Right lobe of liver (tissue), 6 donors: ENCODE measurements around the gene ZMYM4. TPM values are rescaled to one million over a fixed set of nuclear protein-coding genes. Genes with fewer than 3 reads are reported as not detected.

Source experiments
- ATAC-seq, 4 donors: fragments of 200-7000 bp; cut with Tn5 transposase; one replicate each; pipeline ENCODE4 v1.9.1; 2020; ENCODE audit warnings: mild to moderate bottlenecking in 4 of 4, moderate library complexity in 4 of 4
- DNase-seq, 3 donors: peaks; one replicate each; pipeline ENCODE4 v3.0.0-alpha.2; 2020
- H3K27ac ChIP-seq, 3 donors: fragments of 200-600 bp; one replicate each; pipeline ENCODE4 v1.8.0; 2022
- H3K27me3 ChIP-seq, 2 donors: fragments of 200-600 bp; one replicate each; pipeline ENCODE4 v1.8.0; 2022
- H3K36me3 ChIP-seq, 4 donors: fragments of 200-600 bp; sonication (generic) in 1 of 4; one replicate each; pipeline versions ENCODE4 v1.5.1 to v1.8.0; 2017 to 2022; ENCODE audit warnings: control low read depth in 1 of 4
- H3K4me1 ChIP-seq, 4 donors: fragments of 200-600 bp; sonication (generic) in 1 of 4; one replicate each; pipeline versions ENCODE4 v1.5.1 to v1.8.0; 2017 to 2022; ENCODE audit warnings: control low read depth in 1 of 4
- H3K4me3 ChIP-seq, 3 donors: fragments of 200-600 bp; one replicate each; pipeline ENCODE4 v1.8.0; 2022
- H3K9me3 ChIP-seq, 4 donors: fragments of 200-600 bp; sonication (generic) in 1 of 4; one replicate each; pipeline versions ENCODE4 v1.5.1 to v1.8.0; 2017 to 2022; ENCODE audit warnings: control low read depth in 1 of 4
- POLR2A ChIP-seq: fragments of 450-650 bp; IDR thresholded peaks from one replicate; pipeline ENCODE4 v1.6.1; 2017; ENCODE audit warnings: antibody characterized with exemption, mild to moderate bottlenecking
- WGBS: methylation state at CpG from one replicate; pipeline ENCODE4 v1.1.6; 2018; ENCODE audit warnings: low coverage, low lambda C conversion rate; ENCODE audit not compliant: insufficient coverage; ENCODE audit errors: missing lambda C conversion rate; 5-methylcytosine and 5-hydroxymethylcytosine counted together
- intact Hi-C, 2 donors: fragments of 100-400 bp; cut with DNase I; formaldehyde crosslinking; loops; one replicate each; pipeline versions ENCODE4 v1.11.2 to v1.14.1; 2022
- long read RNA-seq: library from polyadenylated mRNA; unstranded; transcript quantifications from one replicate; pipeline ENCODE4 v2.0.0, GENCODE V29; 2019
- total RNA-seq, 6 experiments: library from RNA; depleted of rRNA in 2 of 6; stranded (reverse); fragments of >200 nt in 2 of 6; fragmentation: NEBNext Ultra II Directional in 3 of 6; extraction: Animal tissue kit (Norgen Biotek cat#: 25700) in 3 of 6; gene quantifications; one replicate each; pipeline versions ENCODE4 v1.1.0 to v1.2.4, GENCODE V29; 2016 to 2023
- TF ChIP-seq, protein P1 (sequence below), 4 donors: fragments of 200-600 bp in 3 of 4; fragments of 450-650 bp in 1 of 4; IDR thresholded peaks; one replicate each; pipeline versions ENCODE4 v1.5.1 to v1.8.0; 2016 to 2022; ENCODE audit warnings: antibody characterized with exemption in 4 of 4, mild to moderate bottlenecking in 2 of 4
- donor health status: DM: no; HTN: yes; CAD: no.
- donor health status: DM: no; HTN: no; CAD: no.
- donor health status: DM: no; HTN: no; CAD: no.
- donor health status: DM: no; HTN: yes; CAD: no.
- donor health status: DM: no; HTN: yes; CAD: no.

The ZMYM4 gene
- total RNA-seq: 10 to 100 TPM; 13.3 to 20.4 (median 17.1) TPM
- long read RNA-seq: 0 reads

DNA sequence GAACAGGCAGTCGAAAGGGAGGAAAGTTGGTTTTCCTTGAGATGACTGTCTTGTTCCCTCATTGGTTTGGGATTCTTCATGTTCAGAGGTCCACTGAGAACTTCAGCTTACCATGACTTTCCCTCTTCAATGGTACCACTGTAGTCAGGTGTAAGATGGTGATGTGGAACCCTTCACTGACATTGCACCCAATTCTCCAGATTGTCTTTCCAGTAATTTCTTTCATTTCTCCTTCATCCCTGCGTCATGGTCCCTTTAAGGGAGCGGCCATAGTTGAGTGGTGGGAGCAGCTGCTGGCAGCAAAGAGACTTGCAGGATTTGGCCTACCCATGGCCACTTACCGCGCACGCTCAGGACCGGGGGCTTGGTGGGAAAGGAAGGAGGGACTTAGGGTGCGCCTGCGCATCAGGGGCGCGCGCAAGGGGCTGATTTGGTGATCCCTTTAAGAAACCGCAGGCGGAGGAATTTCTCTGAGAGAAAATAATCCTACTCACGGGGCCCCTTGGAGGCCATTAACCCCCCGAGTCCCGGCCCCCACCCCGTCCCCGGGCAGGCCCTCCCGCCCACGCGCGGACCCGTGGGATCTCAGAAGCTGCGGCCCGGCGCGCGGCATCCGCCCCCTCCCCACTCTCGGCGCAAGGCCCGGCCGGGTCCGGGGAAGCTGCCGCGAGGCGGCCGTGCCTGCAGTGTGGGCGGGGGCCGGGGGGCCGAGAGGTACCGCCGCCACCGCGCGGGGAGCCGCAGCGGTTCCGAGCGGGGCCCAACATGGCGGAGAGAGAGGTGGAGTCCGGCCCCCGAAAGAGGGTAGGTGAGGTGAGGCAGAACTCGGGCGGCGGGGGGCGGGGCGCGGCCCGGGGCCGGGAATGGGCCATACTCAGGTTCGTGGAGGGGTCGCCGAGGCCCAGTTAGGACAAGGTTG, at the start of gene ZMYM4:
TSS of gene ZMYM4 (plus strand) at position 428 of the 919 bp plus-strand sequence. CDS start at position 766, 338 bp downstream.
- H3K27me3 ChIP-seq: no peaks in the 10 kb centered on the region
- peak; percentile 25 for TF ChIP-seq POLR2A
- TF ChIP-seq, protein P1, sequence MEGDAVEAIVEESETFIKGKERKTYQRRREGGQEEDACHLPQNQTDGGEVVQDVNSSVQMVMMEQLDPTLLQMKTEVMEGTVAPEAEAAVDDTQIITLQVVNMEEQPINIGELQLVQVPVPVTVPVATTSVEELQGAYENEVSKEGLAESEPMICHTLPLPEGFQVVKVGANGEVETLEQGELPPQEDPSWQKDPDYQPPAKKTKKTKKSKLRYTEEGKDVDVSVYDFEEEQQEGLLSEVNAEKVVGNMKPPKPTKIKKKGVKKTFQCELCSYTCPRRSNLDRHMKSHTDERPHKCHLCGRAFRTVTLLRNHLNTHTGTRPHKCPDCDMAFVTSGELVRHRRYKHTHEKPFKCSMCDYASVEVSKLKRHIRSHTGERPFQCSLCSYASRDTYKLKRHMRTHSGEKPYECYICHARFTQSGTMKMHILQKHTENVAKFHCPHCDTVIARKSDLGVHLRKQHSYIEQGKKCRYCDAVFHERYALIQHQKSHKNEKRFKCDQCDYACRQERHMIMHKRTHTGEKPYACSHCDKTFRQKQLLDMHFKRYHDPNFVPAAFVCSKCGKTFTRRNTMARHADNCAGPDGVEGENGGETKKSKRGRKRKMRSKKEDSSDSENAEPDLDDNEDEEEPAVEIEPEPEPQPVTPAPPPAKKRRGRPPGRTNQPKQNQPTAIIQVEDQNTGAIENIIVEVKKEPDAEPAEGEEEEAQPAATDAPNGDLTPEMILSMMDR (IDR thresholded peaks at IDR 0.05): peak in 2 of 4 donors; percentile 9 to 23
- H3K36me3 ChIP-seq: no peaks in the 10 kb centered on the region
- no peaks in the 10 kb centered on the region for H3K9me3 ChIP-seq
- ATAC-seq (peak; percentile 93 to 98 (median 96)), DNase-seq (peak; percentile 89 to 93 (median 92))
- 5% methylated on average over 19 of the region's 65 CpGs for WGBS
- intact Hi-C loops: no loop called here
- peak within 1 kb of the TSS; percentile 74 to 86 (median 84) for H3K4me3 ChIP-seq
- H3K27ac ChIP-seq: peak within 1 kb of the TSS; percentile 73 to 85 (median 79)
- H3K4me1 ChIP-seq: peaks cover 0 to 3% (median 0%) of the 10 kb centered on the region in 4 donors

DNA sequence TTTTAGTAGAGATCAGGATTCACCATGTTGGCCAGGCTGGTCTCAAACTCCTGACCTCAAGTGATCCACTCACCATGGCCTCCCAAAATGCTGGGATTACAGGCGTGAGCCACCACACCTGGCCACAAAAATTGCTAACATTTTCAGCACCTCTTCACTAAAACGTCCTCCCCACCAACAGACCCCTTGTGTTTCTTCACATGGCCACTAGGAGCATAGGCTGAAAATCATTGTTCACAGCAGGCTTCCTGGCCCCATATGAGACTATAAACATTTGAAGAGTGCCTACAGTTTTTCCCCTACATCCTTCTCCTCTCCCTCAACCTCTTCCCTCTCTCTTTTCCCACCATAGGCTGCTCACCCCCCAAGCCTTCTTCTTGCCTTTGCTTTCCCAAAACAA, 47.5 kb upstream of the ZMYM4 start:
- ATAC-seq: no peak
- no peak for TF ChIP-seq POLR2A
- TF ChIP-seq, protein P1 (IDR thresholded peaks at IDR 0.05): peak; percentile 16 to 24 (median 20)
- Histone ChIP-seq H3K4me3 (no peak overlapping the region), H3K27me3 (no peaks in the 10 kb centered on the region), H3K9me3 (no peaks in the 10 kb centered on the region), H3K4me1 (no peaks in the 10 kb centered on the region), H3K27ac (no peak overlapping the region), H3K36me3 (no peaks in the 10 kb centered on the region)
- WGBS: 46% methylated on average over 2 of the region's 2 CpGs
- no peak for DNase-seq
- intact Hi-C loops: no loop called here

DNA sequence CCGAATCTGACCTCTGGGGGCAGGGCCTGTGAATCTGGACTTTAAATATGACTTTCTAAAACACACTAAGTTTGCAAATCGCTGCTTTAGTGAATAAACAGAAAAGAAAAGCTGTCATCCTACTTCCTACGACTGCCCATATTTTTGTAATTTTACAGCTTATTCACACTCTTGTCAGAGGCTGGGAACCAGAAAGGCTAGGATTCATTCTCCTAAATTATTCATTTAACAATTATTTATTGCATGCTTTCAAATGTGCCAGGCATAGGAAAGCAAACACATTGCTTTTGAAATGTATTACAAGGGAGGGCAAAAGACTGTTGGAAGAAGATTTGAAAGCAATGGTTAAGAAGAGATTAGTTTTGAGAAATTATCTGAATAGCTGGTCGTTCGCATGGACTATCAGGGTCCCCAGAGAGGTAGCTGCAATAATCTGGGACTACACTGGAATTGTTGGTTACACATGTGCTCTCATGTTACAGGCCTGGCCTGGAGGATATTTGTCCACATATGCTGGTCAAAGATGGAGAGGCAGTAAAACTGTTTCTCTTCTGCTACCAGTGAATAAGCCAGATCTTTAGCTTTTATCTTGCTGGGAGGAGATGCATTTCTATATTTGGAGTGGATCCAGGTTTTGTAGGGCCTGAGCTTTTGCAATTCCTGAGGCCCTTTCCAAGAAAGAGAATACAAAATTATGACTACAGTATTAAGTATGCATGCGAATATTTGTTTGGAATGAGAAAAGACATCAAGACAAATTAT, 46.0 kb upstream of the ZMYM4 start:
- Histone ChIP-seq H3K9me3 (no peaks in the 10 kb centered on the region), H3K36me3 (no peaks in the 10 kb centered on the region), H3K4me1 (no peaks in the 10 kb centered on the region), H3K27me3 (no peaks in the 10 kb centered on the region), H3K27ac (no peak overlapping the region), H3K4me3 (no peak overlapping the region)
- no peak for DNase-seq
- 52% methylated on average over 6 of the region's 6 CpGs for WGBS
- intact Hi-C loops: no loop called here
- TF ChIP-seq POLR2A: no peak
- TF ChIP-seq, protein P1 (IDR thresholded peaks at IDR 0.05): no peak
- ATAC-seq: no peak

DNA sequence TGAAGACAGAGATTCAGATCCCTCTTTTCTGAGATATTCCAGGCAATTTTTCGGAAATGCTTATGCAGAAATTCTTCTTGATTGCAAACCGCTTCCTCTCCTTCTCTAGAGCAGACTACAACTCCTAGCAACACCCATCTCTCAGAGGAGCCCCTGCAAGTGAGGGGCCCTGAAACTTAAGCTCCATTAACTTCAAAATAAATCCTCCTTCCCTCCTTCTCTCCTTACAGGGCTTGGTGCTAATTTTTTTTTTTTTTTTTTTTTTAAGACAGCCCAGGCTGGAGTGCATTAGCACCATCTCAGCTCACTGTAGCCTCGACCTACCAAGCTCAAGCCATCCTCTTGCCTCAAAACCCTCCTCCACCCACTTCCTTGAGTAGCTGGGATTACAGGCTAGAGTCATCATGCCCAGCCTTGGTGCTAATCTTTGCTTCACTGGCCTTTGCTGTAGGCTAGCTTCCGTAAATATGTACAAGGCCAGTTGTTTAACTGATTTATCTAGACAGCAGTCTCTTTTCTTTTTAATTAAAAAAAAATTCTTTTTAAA, 45.4 kb upstream of the ZMYM4 start:
- intact Hi-C loops: no loop called here
- TF ChIP-seq, protein P1 (IDR thresholded peaks at IDR 0.05): no peak
- TF ChIP-seq POLR2A: no peak
- Histone ChIP-seq H3K4me1 (no peaks in the 10 kb centered on the region), H3K27ac (no peak overlapping the region), H3K4me3 (no peak overlapping the region), H3K9me3 (no peaks in the 10 kb centered on the region), H3K27me3 (no peaks in the 10 kb centered on the region), H3K36me3 (no peaks in the 10 kb centered on the region)
- ATAC-seq (no peak), DNase-seq (no peak)
- WGBS: 67% methylated on average over 4 of the region's 4 CpGs
